ENCODE data around the gene ORAI1. TPM values are rescaled to one million over a fixed set of nuclear protein-coding genes. Genes with fewer than 3 reads are reported as not detected.
"Not testable (repeated sequence)": the region's sequence is repeated elsewhere in the genome, so short reads cannot be mapped to it uniquely, and the experiment has no call there.

Gene ORAI1
- total RNA-seq, 1 donor from 2014 or later: 86.3 TPM

DNA sequence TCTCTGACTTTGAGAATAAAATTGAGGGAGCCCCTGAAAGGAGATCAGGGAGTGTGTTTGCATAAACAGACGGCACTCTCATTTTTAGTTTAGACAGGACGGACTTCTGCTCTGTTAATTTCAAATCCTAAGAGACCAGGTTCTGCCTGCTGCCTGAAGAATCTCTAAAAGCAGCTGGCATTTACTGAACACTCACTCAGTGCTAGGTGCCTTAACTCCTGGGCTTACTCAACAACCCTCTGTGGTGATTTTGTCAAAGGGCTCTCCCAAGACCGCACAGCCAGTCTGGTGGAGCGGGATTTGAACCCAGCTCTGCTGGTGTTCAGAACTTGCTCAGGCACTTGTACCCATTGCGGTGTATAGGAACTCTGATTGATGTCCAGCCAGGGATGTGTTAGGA is 2.2 kb downstream of the ORAI1 start:
- peaks cover 42% of the 10 kb centered on the region for H3K36me3 Mint-ChIP-seq (ENCODE audit: low read depth)
- peaks cover 73% of the 10 kb centered on the region for H3K4me1 Mint-ChIP-seq
- H3K9me3 Mint-ChIP-seq: no peaks in the 10 kb centered on the region
- intact Hi-C loops (cut with micrococcal nuclease): loop anchor here (1.0 to 5.0 kb wide), 3 partner anchors 144 to 394 kb away; partner anchors contain the start of gene BCL7A
- no peak for DNase-seq
- no peaks in the 10 kb centered on the region for H3K27me3 Mint-ChIP-seq
- TF ChIP-seq, protein P1, sequence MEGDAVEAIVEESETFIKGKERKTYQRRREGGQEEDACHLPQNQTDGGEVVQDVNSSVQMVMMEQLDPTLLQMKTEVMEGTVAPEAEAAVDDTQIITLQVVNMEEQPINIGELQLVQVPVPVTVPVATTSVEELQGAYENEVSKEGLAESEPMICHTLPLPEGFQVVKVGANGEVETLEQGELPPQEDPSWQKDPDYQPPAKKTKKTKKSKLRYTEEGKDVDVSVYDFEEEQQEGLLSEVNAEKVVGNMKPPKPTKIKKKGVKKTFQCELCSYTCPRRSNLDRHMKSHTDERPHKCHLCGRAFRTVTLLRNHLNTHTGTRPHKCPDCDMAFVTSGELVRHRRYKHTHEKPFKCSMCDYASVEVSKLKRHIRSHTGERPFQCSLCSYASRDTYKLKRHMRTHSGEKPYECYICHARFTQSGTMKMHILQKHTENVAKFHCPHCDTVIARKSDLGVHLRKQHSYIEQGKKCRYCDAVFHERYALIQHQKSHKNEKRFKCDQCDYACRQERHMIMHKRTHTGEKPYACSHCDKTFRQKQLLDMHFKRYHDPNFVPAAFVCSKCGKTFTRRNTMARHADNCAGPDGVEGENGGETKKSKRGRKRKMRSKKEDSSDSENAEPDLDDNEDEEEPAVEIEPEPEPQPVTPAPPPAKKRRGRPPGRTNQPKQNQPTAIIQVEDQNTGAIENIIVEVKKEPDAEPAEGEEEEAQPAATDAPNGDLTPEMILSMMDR (IDR thresholded peaks at IDR 0.05): no peak
- peak overlapping the region; percentile 96 for H3K27ac Mint-ChIP-seq
- peak overlapping the region; percentile 94 for H3K4me3 Mint-ChIP-seq
- peak; percentile 9 for ATAC-seq (ENCODE audit: low read depth)
- POLR2A ChIA-PET: interaction anchor here (0.5 to 7.7 kb wide), 19 partner anchors 9 to 1821 kb away, joined by 3 to 138 read pairs (median 9); partner anchors contain the start of genes KDM2B and MORN3
- CTCF ChIA-PET: interaction anchor here (0.6 to 8.9 kb wide), 6 partner anchors 8 to 212 kb away, joined by 3 to 168 read pairs (median 4); partner anchors contain the start of gene MORN3

- no peak for DNase-seq
- Mint-ChIP-seq H3K36me3 (ENCODE audit: low read depth) (peaks cover 52% of the 10 kb centered on the region), H3K9me3 (no peaks in the 10 kb centered on the region), H3K27me3 (no peaks in the 10 kb centered on the region), H3K27ac (peak overlapping the region; percentile 68), H3K4me1 (peaks cover 73% of the 10 kb centered on the region), H3K4me3 (peak overlapping the region; percentile 7)
- CTCF ChIA-PET: interaction anchor here (5.4 to 8.9 kb wide), 2 partner anchors 38 to 76 kb away, joined by 31 to 168 read pairs; partner anchors contain the start of gene MORN3
- intact Hi-C loops (cut with micrococcal nuclease): no loop called here
- POLR2A ChIA-PET: interaction anchor here (0.9 kb wide), 1 partner anchor 94 kb away, joined by 3 read pairs; no protein-coding TSS in a partner anchor
- no peak for ATAC-seq (ENCODE audit: low read depth)
- TF ChIP-seq, protein P1 (IDR thresholded peaks at IDR 0.05): no peak
These were observed 4.5 kb downstream of the ORAI1 start for GRCh38 chr12:121630791-121631355.

DNA sequence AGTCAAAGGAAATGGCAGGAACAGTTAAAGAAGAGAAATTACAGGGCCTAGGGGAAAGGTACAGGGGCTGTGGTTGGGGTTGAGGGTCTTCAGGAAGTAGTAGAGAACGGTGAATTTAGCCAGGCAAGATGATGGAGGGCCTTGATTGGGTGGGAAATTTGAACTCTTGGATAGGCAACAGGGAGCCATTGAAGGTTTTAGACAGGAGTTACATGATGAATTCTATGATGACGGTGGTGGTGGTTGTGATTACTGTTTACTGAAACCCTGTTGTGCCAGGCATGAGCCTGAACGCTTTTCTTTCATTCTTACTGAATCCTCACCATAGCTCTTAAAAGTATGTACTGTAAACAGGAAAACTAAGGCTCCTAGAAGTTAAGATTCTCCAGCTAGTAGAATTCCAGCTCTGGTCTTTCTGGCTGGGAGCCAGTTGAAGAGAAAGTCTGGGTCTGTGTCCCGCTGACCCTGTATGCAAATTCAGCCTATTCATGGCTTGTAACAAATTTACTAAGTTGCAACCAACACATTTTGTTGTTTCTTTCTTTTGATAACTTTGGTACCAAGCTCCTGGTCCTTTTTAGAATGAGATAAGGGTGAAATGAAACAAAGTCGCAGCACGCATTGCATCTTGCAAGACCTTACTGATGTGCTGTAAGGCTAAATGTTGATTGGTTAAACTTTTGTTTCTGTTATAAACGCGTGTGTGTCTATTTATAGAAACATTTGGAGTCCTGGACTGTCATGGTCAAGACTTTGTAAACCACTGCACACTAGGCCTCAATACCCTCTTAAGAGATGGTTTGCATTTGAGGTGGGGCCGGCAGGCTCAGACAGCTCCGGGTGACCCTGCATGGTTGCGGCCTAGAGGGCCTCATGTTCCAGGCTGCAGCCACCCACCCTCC is 6.0 kb downstream of the ORAI1 start:
- Mint-ChIP-seq H3K9me3 (no peaks in the 10 kb centered on the region), H3K4me1 (peaks cover 84% of the 10 kb centered on the region), H3K27me3 (no peaks in the 10 kb centered on the region), H3K4me3 (no peak overlapping the region), H3K27ac (peak overlapping the region; percentile 60), H3K36me3 (ENCODE audit: low read depth) (peaks cover 50% of the 10 kb centered on the region)
- ChIA-PET CTCF (interaction anchor here (0.5 kb wide), 1 partner anchor 9 kb away, joined by 3 read pairs; no protein-coding TSS in a partner anchor), POLR2A (interaction anchor here (0.6 to 1.5 kb wide), 5 partner anchors 9 to 499 kb away, joined by 3 to 6 read pairs (median 4); no protein-coding TSS in a partner anchor)
- intact Hi-C loops (cut with micrococcal nuclease): no loop called here
- ATAC-seq (ENCODE audit: low read depth): no peak
- TF ChIP-seq, protein P1 (IDR thresholded peaks at IDR 0.05): no peak
- DNase-seq: no peak

DNA sequence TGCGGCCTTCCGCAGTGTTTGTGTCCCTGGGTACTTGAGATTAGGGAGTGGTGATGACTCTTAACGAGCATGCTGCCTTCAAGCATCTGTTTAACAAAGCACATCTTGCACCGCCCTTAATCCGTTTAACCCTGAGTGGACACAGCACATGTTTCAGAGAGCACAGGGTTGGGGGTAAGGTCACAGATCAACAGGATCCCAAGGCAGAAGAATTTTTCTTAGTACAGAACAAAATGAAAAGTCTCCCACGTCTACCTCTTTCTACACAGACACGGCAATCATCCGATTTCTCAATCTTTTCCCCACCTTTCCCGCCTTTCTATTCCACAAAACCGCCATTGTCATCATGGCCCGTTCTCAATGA is 7.5 kb downstream of the ORAI1 start:
- CTCF ChIA-PET; ATAC-seq (ENCODE audit: low read depth); H3K4me3 Mint-ChIP-seq; intact Hi-C loops (cut with micrococcal nuclease); H3K27me3 Mint-ChIP-seq; DNase-seq; H3K9me3 Mint-ChIP-seq; H3K27ac Mint-ChIP-seq: not testable (repeated sequence)
- H3K36me3 Mint-ChIP-seq (ENCODE audit: low read depth): peaks cover 46% of the 10 kb centered on the region
- H3K4me1 Mint-ChIP-seq: peaks cover 80% of the 10 kb centered on the region
- POLR2A ChIA-PET: interaction anchor here (0.7 kb wide), 1 partner anchor 1266 kb away, joined by 13 read pairs; no protein-coding TSS in a partner anchor

DNA sequence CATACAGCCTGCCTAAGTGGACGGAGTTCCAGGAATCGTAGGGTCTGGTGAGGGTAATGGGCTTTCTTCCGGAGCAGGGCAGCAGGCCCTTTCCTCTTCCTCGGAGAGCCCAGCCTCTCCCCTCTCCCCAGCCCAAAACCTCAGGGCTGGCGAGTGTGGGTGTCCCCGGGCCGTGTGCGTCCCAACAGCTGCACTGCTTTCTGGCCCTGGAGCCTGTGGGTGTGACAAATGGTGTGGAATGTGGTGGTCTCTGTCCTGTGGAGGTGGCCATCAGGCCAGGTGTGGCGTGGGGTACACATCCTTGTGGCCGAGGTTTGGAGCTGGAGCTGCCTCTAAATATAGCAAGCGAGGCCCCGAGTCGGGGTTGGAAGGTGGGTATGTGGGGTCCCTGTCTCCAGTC is 8.5 kb downstream of the ORAI1 start:
- CTCF ChIA-PET: interaction anchor here (0.9 to 1.9 kb wide), 2 partner anchors 34 to 82 kb away, joined by 4 to 7 read pairs; partner anchors contain the start of gene MORN3
- DNase-seq: no peak
- intact Hi-C loops (cut with micrococcal nuclease): no loop called here
- H3K9me3 Mint-ChIP-seq: no peaks in the 10 kb centered on the region
- H3K36me3 Mint-ChIP-seq (ENCODE audit: low read depth): peaks cover 39% of the 10 kb centered on the region
- no peak for ATAC-seq (ENCODE audit: low read depth)
- POLR2A ChIA-PET: interaction anchor here (0.6 to 5.1 kb wide), 6 partner anchors 8 to 1265 kb away, joined by 4 to 88 read pairs (median 5); partner anchors contain the start of gene ORAI1
- no peak overlapping the region for H3K4me3 Mint-ChIP-seq
- no peaks in the 10 kb centered on the region for H3K27me3 Mint-ChIP-seq
- peaks cover 70% of the 10 kb centered on the region for H3K4me1 Mint-ChIP-seq
- H3K27ac Mint-ChIP-seq: peak overlapping the region; percentile 59
- TF ChIP-seq, protein P1 (IDR thresholded peaks at IDR 0.05): no peak
